Gastrocnemius medialis (tissue), 4 donors: ENCODE data around the gene HIC1. TPM values are rescaled to one million over a fixed set of nuclear protein-coding genes. Genes with fewer than 3 reads are reported as not detected.

Experiments used
- ATAC-seq, 2 donors: fragments of 150-250 bp; one replicate each; pipeline ENCODE4 v1.9.1; 2016
- DNase-seq, 2 donors: peaks; one replicate each; pipeline ENCODE4 v3.0.0-alpha.2; 2019
- H3K27ac ChIP-seq, 4 donors: fragments of 200-600 bp; sonication (generic); 1 replicate in 1 of 4; 2 replicates in 3 of 4; pipeline ENCODE4 v1.5.1; 2016 to 2018; ENCODE audit warnings: mild to moderate bottlenecking in 2 of 4, moderate library complexity in 1 of 4
- H3K27me3 ChIP-seq, 3 donors: fragments of 200-600 bp; sonication (generic) in 2 of 3; 1 replicate in 1 of 3; 2 replicates in 2 of 3; pipeline versions ENCODE4 v1.5.1 to v1.6.0; 2016 to 2019; ENCODE audit warnings: mild to moderate bottlenecking in 1 of 3, moderate library complexity in 1 of 3
- H3K36me3 ChIP-seq, 2 donors: fragments of 200-600 bp; sonication (generic) in 1 of 2; one replicate each; pipeline ENCODE4 v1.5.1; 2017 to 2018
- H3K4me1 ChIP-seq, 2 donors: fragments of 200-600 bp; sonication (generic) in 1 of 2; one replicate each; pipeline ENCODE4 v1.5.1; 2016 to 2017; ENCODE audit warnings: mild to moderate bottlenecking in 2 of 2
- H3K4me3 ChIP-seq, 4 donors: fragments of 200-600 bp; sonication (generic) in 3 of 4; 1 replicate in 1 of 4; 2 replicates in 3 of 4; pipeline ENCODE4 v1.5.1; 2016 to 2019; ENCODE audit warnings: mild to moderate bottlenecking in 2 of 4
- H3K9me3 ChIP-seq, 3 donors: fragments of 200-600 bp; sonication (generic) in 2 of 3; 1 replicate in 1 of 3; 2 replicates in 2 of 3; pipeline ENCODE4 v1.5.1; 2016 to 2019
- POLR2A ChIP-seq, 2 donors: fragments of 450-650 bp; IDR thresholded peaks; one replicate each; pipeline ENCODE4 v1.6.1; 2017; ENCODE audit warnings: antibody characterized with exemption in 2 of 2, mild to moderate bottlenecking in 2 of 2, moderate library complexity in 2 of 2
- in situ Hi-C, 4 donors: fragments of 200-750 bp; cut with MboI; loops; one replicate each; pipeline versions ENCODE4 v1.15.0 to v1.8.0; 2017; ENCODE audit warnings: low sequenced_read_pairs in 4 of 4
- intact Hi-C: fragments of 100-400 bp; cut with DNase I; formaldehyde crosslinking; loops from one replicate; pipeline ENCODE4 v1.15.1; 2023; ENCODE audit warnings: low total_unique reads
- total RNA-seq, 4 donors: library from RNA; depleted of rRNA; stranded (reverse); fragments of >200 nt; gene quantifications; one replicate each; pipeline versions ENCODE4 v1.1.0 to v1.2.3, GENCODE V29; 2016
- TF ChIP-seq, protein P1 (sequence below), 5 experiments: fragments of 450-650 bp in 3 of 5; fragments of 200-600 bp in 2 of 5; sonication (generic) in 2 of 5; IDR thresholded peaks in 4 of 5; conservative IDR thresholded peaks in 1 of 5; 1 replicate in 4 of 5; 2 replicates in 1 of 5; pipeline ENCODE4 v1.5.1; 2016 to 2019; ENCODE audit warnings: antibody characterized with exemption in 5 of 5, mild to moderate bottlenecking in 3 of 5, moderate library complexity in 3 of 5

The HIC1 gene
- total RNA-seq, 4 donors from 2014 or later, result 4.6 to 9.6 (median 6.9) TPM

DNA sequence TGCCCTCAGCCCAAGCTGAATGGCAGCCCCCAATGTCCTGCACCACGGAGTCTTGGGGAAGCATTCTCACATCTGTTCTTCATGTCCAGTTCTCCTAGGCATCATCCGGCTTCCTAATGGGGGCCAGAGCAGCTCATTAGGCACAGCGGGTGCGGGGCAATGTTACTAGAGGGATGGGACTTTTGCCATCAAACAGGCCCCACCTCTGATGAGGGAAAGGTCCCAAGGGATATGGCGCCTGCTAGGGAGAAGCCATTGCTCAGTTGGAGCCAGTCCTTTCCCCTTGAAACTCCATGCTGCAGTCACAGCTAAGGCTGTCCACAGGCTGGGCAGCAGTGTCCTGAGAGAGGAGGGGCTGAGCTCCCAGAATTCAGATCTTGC is 26.7 kb upstream of the HIC1 start:
- H3K36me3 ChIP-seq, result no peaks in the 10 kb centered on the region
- peaks cover 25 to 41% of the 10 kb centered on the region in 2 donors for H3K4me1 ChIP-seq
- no peaks in the 10 kb centered on the region for H3K9me3 ChIP-seq
- H3K4me3 ChIP-seq, result no peak overlapping the region
- intact Hi-C loops, result no loop called here
- H3K27me3 ChIP-seq, result no peaks in the 10 kb centered on the region
- ATAC-seq (no peak), DNase-seq (no peak)
- in situ Hi-C loops, result loop anchor here (5.0 to 25.0 kb wide), 5 partner anchors 113 to 366 kb away; partner anchors contain the start of gene PRPF8 (in 1 of the 4)
- no peak overlapping the region for H3K27ac ChIP-seq
- no peak for TF ChIP-seq POLR2A (IDR thresholded peaks at IDR 0.05)
- TF ChIP-seq, protein P1, sequence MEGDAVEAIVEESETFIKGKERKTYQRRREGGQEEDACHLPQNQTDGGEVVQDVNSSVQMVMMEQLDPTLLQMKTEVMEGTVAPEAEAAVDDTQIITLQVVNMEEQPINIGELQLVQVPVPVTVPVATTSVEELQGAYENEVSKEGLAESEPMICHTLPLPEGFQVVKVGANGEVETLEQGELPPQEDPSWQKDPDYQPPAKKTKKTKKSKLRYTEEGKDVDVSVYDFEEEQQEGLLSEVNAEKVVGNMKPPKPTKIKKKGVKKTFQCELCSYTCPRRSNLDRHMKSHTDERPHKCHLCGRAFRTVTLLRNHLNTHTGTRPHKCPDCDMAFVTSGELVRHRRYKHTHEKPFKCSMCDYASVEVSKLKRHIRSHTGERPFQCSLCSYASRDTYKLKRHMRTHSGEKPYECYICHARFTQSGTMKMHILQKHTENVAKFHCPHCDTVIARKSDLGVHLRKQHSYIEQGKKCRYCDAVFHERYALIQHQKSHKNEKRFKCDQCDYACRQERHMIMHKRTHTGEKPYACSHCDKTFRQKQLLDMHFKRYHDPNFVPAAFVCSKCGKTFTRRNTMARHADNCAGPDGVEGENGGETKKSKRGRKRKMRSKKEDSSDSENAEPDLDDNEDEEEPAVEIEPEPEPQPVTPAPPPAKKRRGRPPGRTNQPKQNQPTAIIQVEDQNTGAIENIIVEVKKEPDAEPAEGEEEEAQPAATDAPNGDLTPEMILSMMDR (IDR thresholded peaks at IDR 0.05 in 4 of 5, conservative IDR thresholded peaks at IDR 0.05 in 1 of 5), result no peak

DNA sequence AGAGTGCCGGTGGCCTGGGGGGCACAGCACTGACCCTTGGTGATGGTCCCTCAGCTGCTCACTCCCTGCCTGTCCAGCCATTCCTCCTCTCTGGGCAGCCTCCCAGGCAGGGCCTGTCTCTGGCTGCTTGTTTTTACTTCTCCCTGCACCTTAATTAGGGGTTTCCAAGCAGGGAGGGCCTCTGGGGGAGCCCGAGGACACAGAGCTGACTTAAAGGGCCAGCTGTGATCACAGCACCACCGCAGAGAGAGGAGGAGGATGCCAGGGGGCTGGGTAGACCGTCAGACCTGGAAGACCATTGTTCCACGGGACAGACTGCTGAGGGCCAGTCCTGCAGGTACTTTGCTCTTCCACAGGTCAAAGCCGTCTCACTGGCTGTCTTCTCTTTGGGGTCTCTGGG is 26.2 kb upstream of the HIC1 start:
- Histone ChIP-seq H3K36me3 (no peaks in the 10 kb centered on the region), H3K27ac (no peak overlapping the region), H3K27me3 (no peaks in the 10 kb centered on the region), H3K4me1 (peaks cover 25 to 36% of the 10 kb centered on the region in 2 donors), H3K4me3 (no peak overlapping the region), H3K9me3 (no peaks in the 10 kb centered on the region)
- intact Hi-C loops (no loop called here), in situ Hi-C loops (loop anchor here (5.0 to 25.0 kb wide), 5 partner anchors 114 to 366 kb away; partner anchors contain the start of gene PRPF8 (in 1 of the 4))
- no peak for TF ChIP-seq POLR2A (IDR thresholded peaks at IDR 0.05)
- TF ChIP-seq, protein P1 (IDR thresholded peaks at IDR 0.05 in 4 of 5, conservative IDR thresholded peaks at IDR 0.05 in 1 of 5), result no peak
- no peak for DNase-seq
- ATAC-seq, result no peak

DNA sequence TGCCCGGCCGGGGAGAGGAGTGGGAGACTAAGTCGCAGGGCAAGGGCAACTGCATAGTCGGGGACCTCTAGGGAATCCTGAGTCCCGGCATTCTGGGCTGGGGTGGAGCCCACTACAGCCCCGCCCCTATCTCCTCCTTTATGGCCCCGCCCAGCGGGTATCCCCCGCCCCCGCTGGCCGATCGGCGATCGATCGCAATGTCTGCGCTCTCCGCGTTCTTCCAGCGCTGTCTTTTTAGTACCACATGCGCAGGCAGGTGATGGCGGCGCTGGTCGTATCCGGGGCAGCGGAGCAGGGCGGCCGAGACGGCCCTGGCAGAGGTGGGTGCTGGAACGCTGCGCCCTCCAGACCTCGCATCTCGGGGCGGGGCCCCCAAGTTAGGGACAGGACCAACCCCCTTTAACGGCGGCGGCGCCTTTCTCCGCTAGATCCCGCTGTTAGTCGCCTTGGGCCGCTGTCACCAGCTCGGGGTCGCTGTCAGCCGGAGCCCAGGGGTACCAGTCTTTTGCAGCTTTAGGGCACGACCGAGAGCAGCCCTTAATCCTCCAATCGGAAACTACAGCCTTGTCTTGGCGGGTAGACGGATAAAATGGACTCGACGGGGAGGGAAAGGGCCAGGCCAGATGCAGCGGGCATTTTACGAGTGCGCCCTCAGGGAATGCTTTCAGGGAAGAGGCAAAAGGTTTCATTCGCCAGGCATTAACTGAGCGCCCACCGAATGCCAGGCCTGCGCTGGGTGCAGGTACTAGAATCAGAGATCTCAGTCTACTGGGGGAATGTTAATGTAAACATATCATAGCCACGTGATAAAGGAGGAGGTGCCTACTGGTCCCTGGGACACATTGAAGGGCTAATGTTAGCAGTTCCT is 24.8 kb upstream of the HIC1 start, which contains the start of gene DPH1:
TSS of gene DPH1 (plus strand) at position 243 of the 868 bp plus-strand sequence. CDS start at position 260, 17 bp downstream.
- peak within 1 kb of the TSS; percentile 87 to 98 (median 96) for H3K27ac ChIP-seq
- intact Hi-C loops (loop anchor here (2.0 kb wide), 2 partner anchors 37 to 361 kb away; no protein-coding TSS in a partner anchor), in situ Hi-C loops (loop anchor here (5.0 to 25.0 kb wide), 5 partner anchors 115 to 368 kb away; partner anchors contain the start of gene PRPF8 (in 1 of the 4))
- peak within 1 kb of the TSS; percentile 75 to 100 (median 91) for H3K4me3 ChIP-seq
- H3K36me3 ChIP-seq, result peaks cover 0 to 4% of the 10 kb centered on the region in 2 donors
- ATAC-seq (peak; percentile 81 to 83), DNase-seq (peak; percentile 85 to 90)
- no peaks in the 10 kb centered on the region for H3K27me3 ChIP-seq
- peak; percentile 78 to 88 for TF ChIP-seq POLR2A (IDR thresholded peaks at IDR 0.05)
- TF ChIP-seq, protein P1 (IDR thresholded peaks at IDR 0.05 in 4 of 5, conservative IDR thresholded peaks at IDR 0.05 in 1 of 5), result peak in 2 of 5 experiments; percentile 10 to 41
- peaks cover 25 to 29% of the 10 kb centered on the region in 2 donors for H3K4me1 ChIP-seq
- no peaks in the 10 kb centered on the region for H3K9me3 ChIP-seq

DNA sequence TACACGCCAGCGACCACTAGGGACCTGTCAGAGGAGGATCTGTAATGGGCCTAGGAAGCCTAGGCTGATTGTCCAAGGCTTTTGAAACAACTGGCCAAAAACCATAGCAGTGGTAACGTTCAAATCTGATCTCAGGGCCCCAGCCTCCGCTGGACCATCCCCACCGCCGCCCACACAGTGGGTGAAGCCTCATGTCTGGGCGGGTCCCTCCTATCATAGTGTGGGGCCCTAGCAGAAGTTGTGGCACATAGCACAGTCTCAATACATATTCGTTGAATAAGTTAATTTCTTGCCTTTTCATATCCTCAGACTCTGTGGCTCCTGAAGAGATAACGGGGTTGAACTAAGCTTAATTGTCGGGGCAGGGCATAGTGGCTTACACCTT is 24.1 kb upstream of the HIC1 start:
- no peak for TF ChIP-seq POLR2A (IDR thresholded peaks at IDR 0.05)
- TF ChIP-seq, protein P1 (IDR thresholded peaks at IDR 0.05 in 4 of 5, conservative IDR thresholded peaks at IDR 0.05 in 1 of 5), result peak in 4 of 5 experiments; percentile 34 to 59 (median 52)
- DNase-seq (no peak), ATAC-seq (no peak)
- no peaks in the 10 kb centered on the region for H3K27me3 ChIP-seq
- in situ Hi-C loops, result loop anchor here (25.0 kb wide), 2 partner anchors 343 to 368 kb away; partner anchors contain the start of gene PRPF8 (in 1 of the 4)
- no peaks in the 10 kb centered on the region for H3K9me3 ChIP-seq
- intact Hi-C loops, result loop anchor here (2.0 kb wide), 2 partner anchors 38 to 362 kb away; no protein-coding TSS in a partner anchor
- H3K4me1 ChIP-seq, result peaks cover 20 to 29% of the 10 kb centered on the region in 2 donors
- H3K27ac ChIP-seq, result peak overlapping the region; percentile 87 to 98 (median 96)
- H3K4me3 ChIP-seq, result peak overlapping the region; percentile 75 to 100 (median 91)
- peaks cover 0 to 4% of the 10 kb centered on the region in 2 donors for H3K36me3 ChIP-seq
